Nephron progenitor cell (in vitro differentiated cells): ENCODE data around the gene ERC2.

Experiments
- DNase-seq: peaks from one replicate; pipeline ENCODE4 v3.0.0; 2021
- H3K27ac Mint-ChIP-seq: 2 replicates; pipeline ENCODE4 v1.8.0; 2021; ENCODE audit warnings: mild to moderate bottlenecking, moderate library complexity, mixed read lengths
- H3K27me3 Mint-ChIP-seq: 2 replicates; pipeline ENCODE4 v1.8.0; 2021; ENCODE audit warnings: mild to moderate bottlenecking, low read depth, mixed read lengths; ENCODE audit not compliant: poor library complexity
- H3K36me3 Mint-ChIP-seq: 2 replicates; pipeline ENCODE4 v1.8.0; 2021; ENCODE audit warnings: low read depth, mixed read lengths
- H3K4me1 Mint-ChIP-seq: 2 replicates; pipeline ENCODE4 v1.8.0; 2021; ENCODE audit warnings: mixed read lengths
- H3K4me3 Mint-ChIP-seq: 2 replicates; pipeline ENCODE4 v1.8.0; 2021; ENCODE audit warnings: mild to moderate bottlenecking, moderate library complexity, mixed read lengths
- H3K9me3 Mint-ChIP-seq: 2 replicates; pipeline ENCODE4 v1.8.0; 2021; ENCODE audit warnings: mild to moderate bottlenecking, moderate library complexity, mixed read lengths
- CTCF ChIP-seq: fragments of 200-600 bp; sonication (generic); IDR thresholded peaks from 2 replicates; pipeline ENCODE4 v1.5.0; 2021; ENCODE audit warnings: antibody characterized with exemption

ERC2 gene

GRCh38 chr3:56053727-56054126 is 414.5 kb downstream of the ERC2 start:
- peak overlapping the region; percentile 15 for H3K27ac Mint-ChIP-seq
- H3K9me3 Mint-ChIP-seq, result no peaks in the 10 kb centered on the region
- no peak for DNase-seq
- H3K36me3 Mint-ChIP-seq, result no peaks in the 10 kb centered on the region
- H3K27me3 Mint-ChIP-seq, result no peaks in the 10 kb centered on the region
- peaks cover 70% of the 10 kb centered on the region for H3K4me1 Mint-ChIP-seq
- TF ChIP-seq CTCF, result no peak
- H3K4me3 Mint-ChIP-seq, result no peak overlapping the region

- TF ChIP-seq CTCF, result no peak
- H3K27ac Mint-ChIP-seq, result no peak overlapping the region
- no peak overlapping the region for H3K4me3 Mint-ChIP-seq
- H3K36me3 Mint-ChIP-seq, result no peaks in the 10 kb centered on the region
- no peak for DNase-seq
- H3K9me3 Mint-ChIP-seq, result no peaks in the 10 kb centered on the region
- peaks cover 71% of the 10 kb centered on the region for H3K4me1 Mint-ChIP-seq
- H3K27me3 Mint-ChIP-seq, result no peaks in the 10 kb centered on the region
These were observed 416.1 kb downstream of the ERC2 start for GRCh38 chr3:56052188-56052587.

- no peak for TF ChIP-seq CTCF
- Mint-ChIP-seq H3K36me3 (no peaks in the 10 kb centered on the region), H3K4me3 (no peak overlapping the region), H3K9me3 (no peaks in the 10 kb centered on the region), H3K27ac (no peak overlapping the region), H3K27me3 (no peaks in the 10 kb centered on the region), H3K4me1 (peaks cover 66% of the 10 kb centered on the region)
- DNase-seq, result no peak
These were observed 417.2 kb downstream of the ERC2 start for GRCh38 chr3:56051052-56051451.

GRCh38 chr3:56048946-56049345 is 419.3 kb downstream of the ERC2 start:
- no peak overlapping the region for H3K4me3 Mint-ChIP-seq
- H3K9me3 Mint-ChIP-seq, result no peaks in the 10 kb centered on the region
- H3K4me1 Mint-ChIP-seq, result peaks cover 52% of the 10 kb centered on the region
- TF ChIP-seq CTCF, result no peak
- H3K36me3 Mint-ChIP-seq, result no peaks in the 10 kb centered on the region
- no peak overlapping the region for H3K27ac Mint-ChIP-seq
- no peaks in the 10 kb centered on the region for H3K27me3 Mint-ChIP-seq
- no peak for DNase-seq

GRCh38 chr3:56048331-56048730 is 419.9 kb downstream of the ERC2 start:
- H3K9me3 Mint-ChIP-seq, result no peaks in the 10 kb centered on the region
- no peak overlapping the region for H3K4me3 Mint-ChIP-seq
- DNase-seq, result no peak
- H3K27me3 Mint-ChIP-seq, result no peaks in the 10 kb centered on the region
- H3K27ac Mint-ChIP-seq, result no peak overlapping the region
- TF ChIP-seq CTCF, result no peak
- H3K36me3 Mint-ChIP-seq, result no peaks in the 10 kb centered on the region
- H3K4me1 Mint-ChIP-seq, result peaks cover 45% of the 10 kb centered on the region

- no peak overlapping the region for H3K4me3 Mint-ChIP-seq
- peak; percentile 53 for TF ChIP-seq CTCF
- peaks cover 29% of the 10 kb centered on the region for H3K36me3 Mint-ChIP-seq
- peaks cover 30% of the 10 kb centered on the region for H3K9me3 Mint-ChIP-seq
- H3K27ac Mint-ChIP-seq, result no peak overlapping the region
- H3K27me3 Mint-ChIP-seq, result no peaks in the 10 kb centered on the region
- peaks cover 23% of the 10 kb centered on the region for H3K4me1 Mint-ChIP-seq
- peak; percentile 8 for DNase-seq
These were observed 425.8 kb downstream of the ERC2 start for GRCh38 chr3:56042326-56042951.
